Measurements from ENCODE around the gene QRFP. TPM values are rescaled to one million over a fixed set of nuclear protein-coding genes. Genes with fewer than 3 reads are reported as not detected.
"Not testable (repeated sequence)": the region's sequence is repeated elsewhere in the genome, so short reads cannot be mapped to it uniquely, and the experiment has no call there.

Gene QRFP
- total RNA-seq, 2 donors from 2014 or later: not detected

- intact Hi-C loops (cut with DNase I): loop anchor here in 1 of 2 donors (10.0 kb wide), 1 partner anchor 167 kb away; no protein-coding TSS in a partner anchor
- no peak for DNase-seq (ENCODE audit: low spot score)
These were observed 28.4 kb downstream of the QRFP start for GRCh38 chr9:130868230-130868629.

GRCh38 chr9:130867556-130867955 lies 29.1 kb downstream of the QRFP start:
- peak; percentile 55 for DNase-seq (ENCODE audit: low spot score)
- intact Hi-C loops (cut with DNase I): loop anchor here in 1 of 2 donors (10.0 kb wide), 1 partner anchor 167 kb away; no protein-coding TSS in a partner anchor

- DNase-seq (ENCODE audit: low spot score): no peak
- intact Hi-C loops (cut with DNase I): loop anchor here in 1 of 2 donors (10.0 kb wide), 1 partner anchor 168 kb away; no protein-coding TSS in a partner anchor
These were observed 30.1 kb downstream of the QRFP start for GRCh38 chr9:130866474-130866965.

DNA sequence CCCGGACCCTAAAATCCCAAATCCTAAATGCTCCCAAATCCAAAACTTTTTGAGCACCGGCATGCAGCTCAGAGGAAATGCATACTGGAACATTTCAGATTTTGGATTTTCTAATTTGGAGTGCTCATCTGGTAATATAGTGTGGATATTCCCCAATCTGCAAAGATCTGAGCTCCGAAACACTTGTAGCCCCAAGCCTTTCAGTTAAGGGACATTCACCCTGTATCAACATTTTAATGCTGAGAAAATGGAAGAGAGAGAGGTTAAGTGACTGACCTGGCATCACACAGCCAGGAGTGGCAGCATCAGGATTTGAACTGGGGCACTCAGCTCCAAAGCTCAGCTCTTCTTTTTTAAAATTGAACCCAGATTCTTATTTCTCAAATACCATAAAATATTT lies 30.7 kb downstream of the QRFP start:
- no peak for DNase-seq (ENCODE audit: low spot score)
- intact Hi-C loops (cut with DNase I): loop anchor here in 1 of 2 donors (10.0 kb wide), 1 partner anchor 169 kb away; no protein-coding TSS in a partner anchor

DNA sequence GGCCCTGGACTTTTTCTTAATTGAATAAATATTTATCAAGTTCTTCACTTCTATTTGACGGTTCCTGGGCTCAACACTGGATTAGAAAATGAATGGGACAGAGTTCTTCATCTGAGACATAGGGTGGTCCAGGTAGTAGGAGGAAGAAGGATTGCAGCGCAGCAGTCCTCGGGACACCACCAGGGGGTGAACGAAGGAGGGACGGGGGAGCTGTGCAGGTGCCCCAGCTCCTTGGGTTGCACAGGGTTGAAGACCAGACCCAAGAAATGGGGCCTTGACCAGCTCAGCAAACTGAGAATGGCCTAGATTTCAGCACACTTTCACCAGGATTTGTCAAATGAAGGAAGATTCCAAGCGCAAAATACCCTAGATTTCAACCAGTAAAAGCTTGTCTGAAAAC lies 32.1 kb downstream of the QRFP start:
- intact Hi-C loops (cut with DNase I): loop anchor here (5.0 to 10.0 kb wide), 3 partner anchors 92 to 170 kb away; no protein-coding TSS in a partner anchor
- DNase-seq (ENCODE audit: low spot score): no peak

DNA sequence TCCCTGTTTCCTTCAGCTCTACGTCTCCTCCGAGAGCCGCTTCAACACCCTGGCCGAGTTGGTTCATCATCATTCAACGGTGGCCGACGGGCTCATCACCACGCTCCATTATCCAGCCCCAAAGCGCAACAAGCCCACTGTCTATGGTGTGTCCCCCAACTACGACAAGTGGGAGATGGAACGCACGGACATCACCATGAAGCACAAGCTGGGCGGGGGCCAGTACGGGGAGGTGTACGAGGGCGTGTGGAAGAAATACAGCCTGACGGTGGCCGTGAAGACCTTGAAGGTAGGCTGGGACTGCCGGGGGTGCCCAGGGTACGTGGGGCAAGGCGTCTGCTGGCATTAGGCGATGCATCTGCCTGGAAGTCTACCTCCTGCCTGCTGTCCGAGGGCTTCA lies 33.9 kb downstream of the QRFP start:
- intact Hi-C loops (cut with DNase I): loop anchor here (1.0 to 10.0 kb wide), 4 partner anchors 86 to 172 kb away; no protein-coding TSS in a partner anchor
- DNase-seq (ENCODE audit: low spot score): no peak

GRCh38 chr9:130862217-130862616 lies 34.4 kb downstream of the QRFP start:
- no peak for DNase-seq (ENCODE audit: low spot score)
- intact Hi-C loops (cut with DNase I): loop anchor here (1.0 to 10.0 kb wide), 4 partner anchors 86 to 173 kb away; no protein-coding TSS in a partner anchor

DNA sequence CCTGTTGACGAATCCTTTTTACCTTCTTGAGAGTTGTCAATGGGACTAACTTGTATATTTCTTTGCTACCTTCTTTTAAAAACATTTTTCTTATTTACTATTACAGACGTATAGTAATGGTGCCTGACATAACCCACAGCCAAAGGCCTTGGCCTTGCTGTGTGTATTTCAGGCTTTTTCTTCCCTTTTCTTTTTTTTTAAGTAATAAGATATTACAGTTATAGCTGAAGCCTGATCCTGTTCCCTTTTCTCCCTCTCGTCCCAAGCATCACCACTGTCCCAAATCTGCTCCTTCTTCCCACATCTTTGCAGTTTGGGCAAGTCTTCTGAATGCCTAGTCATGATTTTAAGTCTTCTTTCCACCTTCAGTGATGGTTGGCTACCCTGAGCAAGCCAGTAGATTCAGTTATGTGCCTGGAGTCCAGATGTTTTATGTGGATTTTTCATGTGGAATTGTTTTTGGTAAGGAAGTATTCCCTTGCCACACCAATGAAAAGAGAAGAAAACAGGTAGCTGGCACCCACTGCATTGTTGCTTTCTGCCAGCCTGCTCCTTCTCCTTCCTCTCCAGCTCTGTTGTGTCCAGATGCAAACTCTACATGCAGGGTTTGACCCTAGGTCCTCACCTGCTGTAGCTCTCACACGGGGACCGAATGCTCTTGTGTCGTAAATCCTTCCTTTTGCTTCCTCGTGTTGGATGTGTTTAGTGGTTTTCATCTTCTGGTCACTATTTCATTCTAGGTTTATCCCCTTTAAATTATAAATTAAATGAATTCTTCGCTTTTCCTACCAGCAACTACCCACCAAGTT lies 35.0 kb downstream of the QRFP start:
- DNase-seq (ENCODE audit: low spot score): no peak
- intact Hi-C loops (cut with DNase I): loop anchor here (1.0 to 10.0 kb wide), 4 partner anchors 85 to 173 kb away; no protein-coding TSS in a partner anchor

GRCh38 chr9:130860458-130861316 lies 35.9 kb downstream of the QRFP start:
- intact Hi-C loops (cut with DNase I): loop anchor here (1.0 to 10.0 kb wide), 4 partner anchors 15 to 174 kb away; no protein-coding TSS in a partner anchor

GRCh38 chr9:130858739-130859705 lies 37.6 kb downstream of the QRFP start:
- intact Hi-C loops (cut with DNase I): loop anchor here in 1 of 2 donors (5.0 kb wide), 1 partner anchor 77 kb away; no protein-coding TSS in a partner anchor

More at GRCh38 chr9:130860458-130861316, 35.9 kb downstream of the QRFP start:
- peak; percentile 96 for DNase-seq (ENCODE audit: low spot score)

GRCh38 chr9:130857864-130858738 lies 38.5 kb downstream of the QRFP start:
- intact Hi-C loops (cut with DNase I): loop anchor here in 1 of 2 donors (5.0 kb wide), 1 partner anchor 76 kb away; no protein-coding TSS in a partner anchor
- DNase-seq (ENCODE audit: low spot score): peak; percentile 90

More at GRCh38 chr9:130858739-130859705, 37.6 kb downstream of the QRFP start:
- DNase-seq (ENCODE audit: low spot score): no peak

DNA sequence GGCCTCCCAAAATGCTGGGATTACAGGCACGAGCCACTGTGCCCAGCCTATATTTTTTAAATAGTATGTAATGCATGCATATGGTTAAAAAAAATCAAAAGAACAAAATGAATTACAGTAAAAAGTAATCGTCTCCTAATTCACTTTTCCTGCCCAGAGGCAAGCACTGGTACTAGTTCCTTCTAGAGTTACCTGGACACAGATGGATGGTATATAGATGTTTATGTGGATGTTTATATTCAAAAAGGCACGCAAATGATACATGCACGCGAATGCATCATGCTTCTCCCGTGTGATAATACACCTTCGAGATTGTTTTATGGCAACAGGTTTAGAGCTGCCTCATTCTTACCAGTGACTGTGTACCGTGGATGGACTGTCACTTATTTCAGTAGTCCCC lies 40.1 kb downstream of the QRFP start:
- intact Hi-C loops (cut with DNase I): loop anchor here in 1 of 2 donors (5.0 kb wide), 1 partner anchor 74 kb away; no protein-coding TSS in a partner anchor

GRCh38 chr9:130854835-130855234 lies 41.8 kb downstream of the QRFP start:
- no peak for DNase-seq (ENCODE audit: low spot score)
- intact Hi-C loops (cut with DNase I): loop anchor here in 1 of 2 donors (5.0 kb wide), 1 partner anchor 73 kb away; no protein-coding TSS in a partner anchor

More for the DNA sequence above, 40.1 kb downstream of the QRFP start:
- no peak for DNase-seq (ENCODE audit: low spot score)

- intact Hi-C loops (cut with DNase I): no loop called here
- no peak for DNase-seq (ENCODE audit: low spot score)
These were observed 42.5 kb downstream of the QRFP start for GRCh38 chr9:130854092-130854491.

GRCh38 chr9:130852801-130853200 lies 43.8 kb downstream of the QRFP start:
- intact Hi-C loops (cut with DNase I): no loop called here
- no peak for DNase-seq (ENCODE audit: low spot score)

GRCh38 chr9:130849356-130849755 lies 47.3 kb downstream of the QRFP start:
- intact Hi-C loops (cut with DNase I): no loop called here
- no peak for DNase-seq (ENCODE audit: low spot score)

GRCh38 chr9:130848514-130848913 lies 48.1 kb downstream of the QRFP start:
- intact Hi-C loops (cut with DNase I); DNase-seq (ENCODE audit: low spot score): not testable (repeated sequence)
